K562 (cell line): ENCODE results near the gene HBG1. TPM values are rescaled to one million over a fixed set of nuclear protein-coding genes. Genes with fewer than 3 reads are reported as not detected.
A peak's percentile ranks its signal among the peaks of the same experiment; 100 is the strongest.

Source experiments
- ATAC-seq: fragments of 200-7000 bp; cut with Tn5 transposase; 3 replicates; pipeline ENCODE4 v1.9.1; 2020; ENCODE audit warnings: moderate library complexity
- BruUV-seq: library from RNA; stranded (reverse); fragments of 400-500 nt; replicated peaks from 2 replicates; lab custom pipeline; 2021; lab: Mats Ljungman, UMichigan
- CTCF ChIA-PET: fragments of 300-600 bp; formaldehyde crosslinking; extraction: SDS; loops from one replicate; lab custom pipeline; 2021; ENCODE audit warnings: low intra/inter-chr PET ratio; lab: Yijun Ruan, JAX
- POLR2A ChIA-PET: fragments of 300-600, 350-650 bp; sonication (Branson Sonifier 250); formaldehyde crosslinking; extraction: SDS; loops from one replicate; lab custom pipeline; 2021; ENCODE audit warnings: antibody characterized with exemption, inconsistent platforms; lab: Yijun Ruan, JAX
- DNase-seq, 4 experiments: peaks; one replicate each; pipeline versions ENCODE4 v3.0.0 to v3.0.0-alpha.2; 2011 to 2018; ENCODE audit warnings: low spot score in 3 of 4, mixed read lengths in 3 of 4; ENCODE audit errors: extremely low read depth in 1 of 4
- FAIRE-seq: peaks from 2 replicates; lab custom pipeline; 2011; peaks lifted over from hg19 to GRCh38; lab: Jason Lieb, UNC
- H2AFZ ChIP-seq: 2 replicates; pipeline ENCODE4 v1.6.0; 2011; ENCODE audit warnings: low read depth, low read length, control low read depth, inconsistent platforms
- H3K27ac ChIP-seq: fragments of 200-600 bp; 3 replicates; pipeline ENCODE4 v1.8.0; 2011; ENCODE audit warnings: low read depth, mild to moderate bottlenecking, control low read depth, inconsistent platforms, low read length, moderate library complexity, mixed read lengths; ENCODE audit errors: extremely low read depth
- H3K27me3 ChIP-seq, 2 experiments: fragments of 300-600 bp in 1 of 2; 2 replicates in 1 of 2; 3 replicates in 1 of 2; pipeline versions ENCODE4 v1.6.0 to v1.8.0; 2011; ENCODE audit warnings: inconsistent platforms in 2 of 2, low read length in 2 of 2, mild to moderate bottlenecking in 1 of 2, mixed read lengths in 1 of 2, moderate library complexity in 1 of 2; ENCODE audit not compliant: control insufficient read depth in 2 of 2, insufficient read depth in 2 of 2
- H3K36me3 ChIP-seq: fragments of 300-600 bp; 3 replicates; pipeline ENCODE4 v1.8.0; 2011; ENCODE audit warnings: mild to moderate bottlenecking, low read length, inconsistent platforms; ENCODE audit not compliant: control insufficient read depth, insufficient read depth
- H3K4me1 ChIP-seq, 2 experiments: fragments of 200-600 bp in 1 of 2; replicated peaks in 1 of 2; 2 replicates in 1 of 2; 3 replicates in 1 of 2; pipeline versions ENCODE4 v1.5.1 to v1.8.0; 2011; ENCODE audit warnings: inconsistent platforms in 2 of 2, low read length in 2 of 2, mild to moderate bottlenecking in 1 of 2, mixed read lengths in 1 of 2, moderate library complexity in 1 of 2; ENCODE audit not compliant: control insufficient read depth in 2 of 2, insufficient read depth in 2 of 2
- H3K4me2 ChIP-seq: 2 replicates; pipeline ENCODE4 v1.6.1; 2011; ENCODE audit warnings: low read length, control low read depth, inconsistent platforms, mixed read lengths; ENCODE audit not compliant: insufficient read depth
- H3K4me3 ChIP-seq: fragments of 200-600 bp; sonication (generic), shearing (Covaris generic); 2 replicates; pipeline ENCODE4 v1.5.1; 2016; ENCODE audit warnings: control low read depth, inconsistent platforms
- H3K79me2 ChIP-seq: fragments of 200-600 bp; 3 replicates; pipeline ENCODE4 v1.8.0; 2011; ENCODE audit warnings: low read length, inconsistent platforms; ENCODE audit not compliant: control insufficient read depth, insufficient read depth
- H3K9ac ChIP-seq, 2 experiments: 2 replicates each; pipeline versions ENCODE4 v1.6.0 to v1.6.1; 2011; ENCODE audit warnings: low read depth in 2 of 2, low read length in 2 of 2, control low read depth in 1 of 2, inconsistent platforms in 1 of 2, mild to moderate bottlenecking in 1 of 2, mixed read lengths in 1 of 2; ENCODE audit not compliant: insufficient read depth in 1 of 2
- H3K9me1 ChIP-seq: one replicate; pipeline ENCODE4 v1.6.0; 2011; ENCODE audit warnings: inconsistent platforms, mild to moderate bottlenecking, low read length, moderate library complexity; ENCODE audit not compliant: control insufficient read depth, insufficient read depth
- H3K9me3 ChIP-seq: replicated peaks from 2 replicates; pipeline ENCODE4 v1.5.1; 2011; ENCODE audit warnings: low read depth, low read length, inconsistent platforms; ENCODE audit not compliant: control insufficient read depth, insufficient read depth
- H4K20me1 ChIP-seq: replicated peaks from 2 replicates; pipeline ENCODE4 v1.6.1; 2011; ENCODE audit warnings: low read length, inconsistent platforms, mixed read lengths; ENCODE audit not compliant: control insufficient read depth, insufficient read depth
- ARID1B ChIP-seq: fragments of 450-650 bp; IDR thresholded peaks from 2 replicates; pipeline ENCODE4 v1.6.1; 2016; ENCODE audit warnings: antibody characterized with exemption, mild to moderate bottlenecking, inconsistent platforms
- ARID2 ChIP-seq: fragments of 450-650 bp; IDR thresholded peaks from 2 replicates; pipeline ENCODE4 v1.6.1; 2017; ENCODE audit warnings: antibody characterized with exemption, mild to moderate bottlenecking
- HLTF ChIP-seq: fragments of 450-650 bp; IDR thresholded peaks from 2 replicates; pipeline ENCODE4 v1.6.1; 2016
- SETDB1 ChIP-seq: IDR thresholded peaks from one replicate; pipeline ENCODE4 v1.6.1; 2012; ENCODE audit warnings: low read length, control low read depth, inconsistent platforms
- TAF9B ChIP-seq: fragments of 450-650 bp; IDR thresholded peaks from 2 replicates; pipeline ENCODE4 v1.6.1; 2018; ENCODE audit warnings: mild to moderate bottlenecking; ENCODE audit not compliant: partially characterized antibody
- TFE3 ChIP-seq: fragments of 450-650 bp; formaldehyde crosslinking; IDR thresholded peaks from 2 replicates; pipeline ENCODE4 v1.4.0; 2020; ENCODE audit warnings: mild to moderate bottlenecking, mixed read lengths
- TRIM28 ChIP-seq: fragments of 450-650 bp; IDR thresholded peaks from 2 replicates; pipeline ENCODE4 v1.6.1; 2017
- ZNF518B ChIP-seq: fragments of 250-450 bp; sonication (Bioruptor Pico); IDR thresholded peaks from 2 replicates; pipeline ENCODE4 v1.5.0; 2021; ENCODE audit warnings: mild to moderate bottlenecking, moderate library complexity
- ZNF584 ChIP-seq: fragments of 200-800 bp; sonication (Bioruptor generic); IDR thresholded peaks from 2 replicates; pipeline ENCODE4 v1.6.1; 2016; ENCODE audit warnings: low read depth, mild to moderate bottlenecking, missing genetic modification characterization, missing compliant biosample characterization
- ZNF77 ChIP-seq: fragments of 250-450 bp; sonication (Bioruptor Pico); IDR thresholded peaks from 2 replicates; pipeline ENCODE4 v1.5.0; 2020
- WGBS: fragments of 100-300 bp; shearing (Covaris generic); methylation state at CpG from one replicate; pipeline ENCODE4 v1.1.6; 2016; ENCODE audit warnings: low coverage, mixed read lengths; ENCODE audit not compliant: insufficient coverage; ENCODE audit errors: missing lambda C conversion rate; 5-methylcytosine and 5-hydroxymethylcytosine counted together
- in situ Hi-C: fragments of 300-500 bp; cut with MboI; formaldehyde crosslinking; loops from 4 replicates; pipeline ENCODE4 v1.15.0; 2018; ENCODE audit warnings: inconsistent platforms, mixed read lengths
- intact Hi-C: fragments of 100-400 bp; cut with micrococcal nuclease; formaldehyde crosslinking; loops from 2 replicates; pipeline ENCODE4 v1.14.2; 2022
- polyA plus RNA-seq, 8 experiments: library from polyadenylated mRNA; depleted of rRNA in 4 of 8; stranded (reverse) in 5 of 8; unstranded in 3 of 8; fragments of >200 nt; fragmentation: Nextera tagmentation in 2 of 8; fragmentation: Illumina TruSeq in 1 of 8; extraction: Ambion mirVana in 2 of 8; extraction: Trizol in 1 of 8; gene quantifications; 2 replicates each; pipeline versions ENCODE4 v1.2.1 to v1.2.3, GENCODE V29; 2011 to 2014; ENCODE audit warnings: inconsistent platforms in 1 of 8, missing spikeins in 1 of 8
- total RNA-seq, 7 experiments: library from RNA; depleted of rRNA in 6 of 7; stranded (reverse); fragments of >200 nt in 6 of 7; fragmentation: Illumina TruSeq in 2 of 7; extraction: Trizol in 2 of 7; gene quantifications; 2 replicates each; pipeline versions ENCODE4 v1.2.1 to v1.2.3, GENCODE V29; 2011 to 2021; ENCODE audit warnings: low replicate concordance in 1 of 7
- TF ChIP-seq, protein P1 (sequence below): fragments of 450-650 bp; IDR thresholded peaks from 2 replicates; pipeline ENCODE4 v1.6.1; 2016; ENCODE audit warnings: antibody characterized with exemption
- TF ChIP-seq, protein P2 (sequence below): sonication (generic); formaldehyde crosslinking; IDR thresholded peaks from 2 replicates; pipeline ENCODE4 v1.8.1; 2023; ENCODE audit warnings: mild to moderate bottlenecking, missing genetic modification reagents

The HBG1 gene
- total and polyA plus RNA-seq, 9 of the 15 experiments (the other 6 are each of a cell fraction or from before 2014, with no cell fraction given) = 1,066 to 16,338 (median 4,898) TPM

- TF ChIP-seq, protein P1, sequence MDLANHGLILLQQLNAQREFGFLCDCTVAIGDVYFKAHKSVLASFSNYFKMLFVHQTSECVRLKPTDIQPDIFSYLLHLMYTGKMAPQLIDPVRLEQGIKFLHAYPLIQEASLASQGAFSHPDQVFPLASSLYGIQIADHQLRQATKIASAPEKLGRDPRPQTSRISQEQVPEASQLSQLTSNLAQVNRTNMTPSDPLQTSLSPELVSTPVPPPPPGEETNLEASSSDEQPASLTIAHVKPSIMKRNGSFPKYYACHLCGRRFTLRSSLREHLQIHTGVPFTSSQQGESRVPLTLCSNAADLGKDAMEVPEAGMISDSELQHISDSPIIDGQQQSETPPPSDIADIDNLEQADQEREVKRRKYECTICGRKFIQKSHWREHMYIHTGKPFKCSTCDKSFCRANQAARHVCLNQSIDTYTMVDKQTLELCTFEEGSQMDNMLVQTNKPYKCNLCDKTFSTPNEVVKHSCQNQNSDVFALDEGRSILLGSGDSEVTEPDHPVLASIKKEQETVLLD = no peak
- TF ChIP-seq, protein P2, sequence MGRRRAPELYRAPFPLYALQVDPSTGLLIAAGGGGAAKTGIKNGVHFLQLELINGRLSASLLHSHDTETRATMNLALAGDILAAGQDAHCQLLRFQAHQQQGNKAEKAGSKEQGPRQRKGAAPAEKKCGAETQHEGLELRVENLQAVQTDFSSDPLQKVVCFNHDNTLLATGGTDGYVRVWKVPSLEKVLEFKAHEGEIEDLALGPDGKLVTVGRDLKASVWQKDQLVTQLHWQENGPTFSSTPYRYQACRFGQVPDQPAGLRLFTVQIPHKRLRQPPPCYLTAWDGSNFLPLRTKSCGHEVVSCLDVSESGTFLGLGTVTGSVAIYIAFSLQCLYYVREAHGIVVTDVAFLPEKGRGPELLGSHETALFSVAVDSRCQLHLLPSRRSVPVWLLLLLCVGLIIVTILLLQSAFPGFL (CRISPR knock-in tag) = no peak
These were observed 40.0 kb upstream of the HBG1 start (continued) for GRCh38 chr11:5289696-5290095.

DNA sequence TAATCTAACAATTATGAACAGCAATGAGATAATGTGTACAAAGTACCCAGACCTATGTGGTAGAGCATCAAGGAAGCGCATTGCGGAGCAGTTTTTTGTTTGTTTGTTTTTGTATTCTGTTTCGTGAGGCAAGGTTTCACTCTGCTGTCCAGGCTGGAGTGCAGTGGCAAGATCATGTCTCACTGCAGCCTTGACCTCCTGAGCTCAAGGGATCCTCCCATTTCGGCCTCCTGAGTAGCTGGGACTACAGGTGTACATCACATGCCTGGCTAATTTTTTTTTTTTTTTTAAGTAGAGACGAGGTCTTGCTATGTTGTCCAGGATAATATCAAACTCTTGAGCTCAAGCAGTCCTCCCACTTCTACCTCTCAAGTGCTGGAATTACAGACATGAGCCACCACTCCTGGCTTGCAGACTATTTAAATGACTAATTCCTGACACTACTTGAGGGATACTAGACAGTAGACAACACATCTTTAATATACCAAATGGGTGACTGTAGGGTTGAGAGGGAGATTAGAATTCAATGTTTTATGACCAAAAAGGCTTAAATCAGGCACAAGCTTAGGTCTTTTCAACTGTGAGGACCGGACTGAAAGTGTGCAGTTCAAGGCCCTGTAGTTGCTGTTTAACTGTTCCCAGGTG, 39.4 kb upstream of the HBG1 start:
- Histone ChIP-seq H3K27me3 (no peaks in the 10 kb centered on the region), H3K27ac (peak overlapping the region; percentile 86), H3K79me2 (peaks cover 78% of the 10 kb centered on the region), H3K9me1 (no peaks in the 10 kb centered on the region), H3K4me2 (peak overlapping the region; percentile 81), H3K9me3 (no peaks in the 10 kb centered on the region), H3K4me3 (no peak overlapping the region), H4K20me1 (no peaks in the 10 kb centered on the region), H2AFZ (peak overlapping the region; percentile 35; the same call in 1 of the 2 replicates), H3K36me3 (peaks cover 17% of the 10 kb centered on the region), H3K9ac (peak overlapping the region in 1 of 2 experiments; percentile 59; a peak in 2 of 4 replicates), H3K4me1 (peaks cover 16 to 73% of the 10 kb centered on the region in 2 experiments; a peak in 4 of 5 replicates)
- ATAC-seq = peak; percentile 4
- in situ Hi-C loops = loop anchor here (5.0 kb wide), 2 partner anchors 47 to 167 kb away; no protein-coding TSS in a partner anchor
- ChIA-PET CTCF (interaction anchor here (0.7 to 1.4 kb wide), 2 partner anchors 84 to 159 kb away, joined by 4 read pairs; no protein-coding TSS in a partner anchor), POLR2A (interaction anchor here (1.1 to 6.4 kb wide), 8 partner anchors 8 to 49 kb away, joined by 3 to 40 read pairs (median 7); partner anchors contain the start of genes HBE1, HBG1 and HBG2)
- no peak for FAIRE-seq
- BruUV-seq = no TSS peak
- intact Hi-C loops = loop anchor here (2.0 to 10.0 kb wide), 4 partner anchors 36 to 306 kb away; partner anchors contain the start of genes TRIM6 and UBQLN3
- peak in 1 of 4 experiments; percentile 66 for DNase-seq
- WGBS = 50% methylated on average over 6 of the region's 6 CpGs
- TF ChIP-seq ZNF584 (CRISPR knock-in tag) = no peak
- no peak for TF ChIP-seq TAF9B
- no peak for TF ChIP-seq TFE3 (CRISPR knock-in tag)
- no peak for TF ChIP-seq SETDB1
- no peak for TF ChIP-seq ARID1B
- TF ChIP-seq TRIM28 = no peak
- no peak for TF ChIP-seq ZNF77 (CRISPR knock-in tag)
- TF ChIP-seq ZNF518B (CRISPR knock-in tag) = no peak
- TF ChIP-seq ARID2 = no peak
- TF ChIP-seq HLTF = 0 out of 2 replicates have a peak, but pooled peaks have one; percentile 47
